HCT116 (cell line): ENCODE data around the gene PIGQ. TPM values are rescaled to one million over a fixed set of nuclear protein-coding genes. Genes with fewer than 3 reads are reported as not detected.

Experiments
- ATAC-seq: fragments of 200-7000 bp; cut with Tn5 transposase; 2 replicates; pipeline ENCODE4 v1.9.1; 2020; ENCODE audit warnings: mild to moderate bottlenecking, moderate library complexity
- BruUV-seq: library from RNA; stranded (reverse); fragments of 400-500 nt; replicated peaks from 2 replicates; lab custom pipeline; 2021; lab: Mats Ljungman, UMichigan
- CTCF ChIA-PET: fragments of 300-600 bp; sonication (Branson Sonifier 250); formaldehyde crosslinking; loops from one replicate; lab custom pipeline; 2021; ENCODE audit warnings: antibody characterized with exemption; lab: Charles Lee
- POLR2A ChIA-PET: fragments of 300-600, 350-600 bp; sonication (Branson Sonifier 250); formaldehyde crosslinking; loops from one replicate; lab custom pipeline; 2021; ENCODE audit warnings: antibody characterized with exemption; lab: Charles Lee
- RAD21 ChIA-PET, 2 experiments: fragments of 300-600 bp; sonication (Branson Sonifier 250); formaldehyde crosslinking; loops; one replicate each; lab custom pipeline; 2023; ENCODE audit warnings: low total read pairs in 2 of 2; ENCODE audit not compliant: uncharacterized antibody in 2 of 2, unreplicated experiment in 2 of 2, low non-redundant PET in 1 of 2; lab: Charles Lee
- DNase-seq: peaks from one replicate; pipeline ENCODE4 v3.0.0-alpha.2; 2010; ENCODE audit warnings: low read depth, low spot score
- H2AFZ ChIP-seq: fragments of 200-600 bp; shearing (Covaris generic), sonication (generic); 2 replicates; pipeline ENCODE4 v1.6.1; 2017; ENCODE audit warnings: low read depth, mixed run types, mixed read lengths, antibody characterized with exemption, low read length; ENCODE audit not compliant: poor library complexity, severe bottlenecking
- H3K27ac ChIP-seq: 2 replicates; pipeline ENCODE4 v1.5.1; 2012; ENCODE audit warnings: low read depth, low read length
- H3K27me3 ChIP-seq: fragments of 200-600 bp; sonication (generic); 2 replicates; pipeline ENCODE4 v1.6.1; 2016; ENCODE audit warnings: mixed run types, low read length, mixed read lengths; ENCODE audit not compliant: insufficient read depth
- H3K36me3 ChIP-seq, 2 experiments: fragments of 200-500 bp in 1 of 2; fragments of 200-600 bp in 1 of 2; sonication (Bioruptor generic) in 1 of 2; sonication (generic) in 1 of 2; 2 replicates each; pipeline versions ENCODE4 v1.5.1 to v1.6.1; 2014 to 2016; ENCODE audit warnings: low read length in 2 of 2, inconsistent platforms in 1 of 2, mixed read lengths in 1 of 2, mixed run types in 1 of 2; ENCODE audit not compliant: insufficient read depth in 2 of 2, control insufficient read depth in 1 of 2
- H3K4me1 ChIP-seq, 2 experiments: fragments of 200-600 bp in 1 of 2; sonication (generic) in 1 of 2; 2 replicates each; pipeline versions ENCODE4 v1.5.1 to v1.6.1; 2012 to 2017; ENCODE audit warnings: low read length in 2 of 2, inconsistent platforms in 1 of 2, mild to moderate bottlenecking in 1 of 2, mixed read lengths in 1 of 2, mixed run types in 1 of 2, moderate library complexity in 1 of 2; ENCODE audit not compliant: insufficient read depth in 2 of 2, control insufficient read depth in 1 of 2
- H3K4me2 ChIP-seq: fragments of 200-600 bp; sonication (generic); 2 replicates; pipeline ENCODE4 v1.6.1; 2017; ENCODE audit warnings: mixed run types, low read length, mixed read lengths
- H3K4me3 ChIP-seq, 2 experiments: fragments of 200-600 bp in 1 of 2; sonication (generic) in 1 of 2; replicated peaks in 1 of 2; 2 replicates each; pipeline ENCODE4 v1.5.1; 2011 to 2016; ENCODE audit warnings: low read length in 2 of 2, control low read depth in 1 of 2, low read depth in 1 of 2, mild to moderate bottlenecking in 1 of 2, mixed read lengths in 1 of 2, mixed run types in 1 of 2
- H3K79me2 ChIP-seq: fragments of 200-600 bp; sonication (generic); 2 replicates; pipeline ENCODE4 v1.6.1; 2017; ENCODE audit warnings: mild to moderate bottlenecking, mixed run types, low read length, moderate library complexity, mixed read lengths; ENCODE audit not compliant: insufficient read depth
- H3K9ac ChIP-seq: fragments of 200-600 bp; sonication (generic); 2 replicates; pipeline ENCODE4 v1.6.1; 2016; ENCODE audit warnings: low read length, mixed read lengths
- H3K9me2 ChIP-seq: fragments of 200-600 bp; sonication (generic), shearing (Covaris generic); 2 replicates; pipeline ENCODE4 v1.6.1; 2017; ENCODE audit warnings: mixed run types, mild to moderate bottlenecking, moderate library complexity; ENCODE audit not compliant: insufficient read depth
- H3K9me3 ChIP-seq, 2 experiments: fragments of 200-500 bp in 1 of 2; fragments of 200-600 bp in 1 of 2; sonication (Bioruptor generic) in 1 of 2; sonication (generic) in 1 of 2; 2 replicates each; pipeline ENCODE4 v1.6.1; 2014 to 2017; ENCODE audit warnings: low read length in 2 of 2, mixed read lengths in 2 of 2, inconsistent platforms in 1 of 2, low read depth in 1 of 2, mild to moderate bottlenecking in 1 of 2, mixed run types in 1 of 2, moderate library complexity in 1 of 2; ENCODE audit not compliant: control insufficient read depth in 1 of 2, insufficient read depth in 1 of 2
- H4K20me1 ChIP-seq: fragments of 200-600 bp; sonication (generic), shearing (Covaris generic); 2 replicates; pipeline ENCODE4 v1.6.1; 2017; ENCODE audit warnings: mixed run types, mild to moderate bottlenecking, moderate library complexity; ENCODE audit not compliant: insufficient read depth
- CTCF ChIP-seq, 3 experiments: fragments of 200-600 bp in 1 of 3; sonication (generic) in 1 of 3; IDR thresholded peaks in 2 of 3; conservative IDR thresholded peaks in 1 of 3; 2 replicates each; pipeline ENCODE4 v1.5.1; 2012 to 2017; ENCODE audit warnings: low read depth in 2 of 3, low read length in 2 of 3, antibody characterized with exemption in 1 of 3, borderline replicate concordance in 1 of 3, control low read depth in 1 of 3, mild to moderate bottlenecking in 1 of 3, mixed read lengths in 1 of 3, mixed run types in 1 of 3, moderate library complexity in 1 of 3; ENCODE audit not compliant: insufficient read depth in 1 of 3
- EGR1 ChIP-seq: IDR thresholded peaks from 2 replicates; pipeline ENCODE4 v1.6.1; 2012; ENCODE audit warnings: low read depth
- EZH2 ChIP-seq: fragments of 200-600 bp; sonication (generic); IDR thresholded peaks from 2 replicates; pipeline ENCODE4 v1.6.1; 2017; ENCODE audit warnings: antibody characterized with exemption, mixed run types
- FOSL1 ChIP-seq: IDR thresholded peaks from 2 replicates; pipeline ENCODE4 v1.6.1; 2012; ENCODE audit warnings: low read depth
- JUND ChIP-seq: IDR thresholded peaks from 2 replicates; pipeline ENCODE4 v1.6.1; 2012
- MAX ChIP-seq: IDR thresholded peaks from 2 replicates; pipeline ENCODE4 v1.6.1; 2012
- POLR2A ChIP-seq: IDR thresholded peaks from 2 replicates; pipeline ENCODE4 v1.7.0; 2011; ENCODE audit warnings: borderline replicate concordance; ENCODE audit not compliant: insufficient read depth, insufficient read length; ENCODE audit errors: extremely low read depth
- RAD21 ChIP-seq: IDR thresholded peaks from 2 replicates; pipeline ENCODE4 v1.6.1; 2012; ENCODE audit warnings: low read depth, mild to moderate bottlenecking
- SP1 ChIP-seq: IDR thresholded peaks from 2 replicates; pipeline ENCODE4 v1.6.1; 2012; ENCODE audit warnings: low read depth
- YY1 ChIP-seq: IDR thresholded peaks from 2 replicates; pipeline ENCODE4 v1.6.1; 2011; ENCODE audit warnings: low read length, low read depth, moderate library complexity, mild to moderate bottlenecking; ENCODE audit not compliant: insufficient replicate concordance; ENCODE audit errors: extremely low read depth
- intact Hi-C: fragments of 100-400 bp; cut with micrococcal nuclease; formaldehyde crosslinking; loops from 2 replicates; pipeline ENCODE4 v1.10.0; 2022
- total RNA-seq: library from RNA; stranded (reverse); gene quantifications from one replicate; pipeline ENCODE4 v1.2.1, GENCODE V29; 2021; ENCODE audit not compliant: unreplicated experiment

Gene PIGQ
- total RNA-seq, 1 experiment from 2014 or later, result 21.0 TPM

GRCh38 chr16:535446-536405, 34.0 kb upstream of the PIGQ start:
- RAD21 ChIA-PET, result no interaction called here
- intact Hi-C loops, result no loop called here
- Histone ChIP-seq H3K4me2 (peak overlapping the region; percentile 69), H3K9me3 (no peaks in the 10 kb centered on the region), H4K20me1 (no peaks in the 10 kb centered on the region), H3K27me3 (no peaks in the 10 kb centered on the region), H2AFZ (no peak overlapping the region), H3K9ac (peak overlapping the region; percentile 50; the same call in 1 of the 2 replicates), H3K27ac (peak overlapping the region; percentile 64), H3K79me2 (peaks cover 86% of the 10 kb centered on the region), H3K4me3 (peak overlapping the region in 1 of 2 experiments; percentile 20; a peak in 1 of 4 replicates), H3K36me3 (no peaks in the 10 kb centered on the region), H3K9me2 (no peaks in the 10 kb centered on the region), H3K4me1 (peaks cover 16 to 34% of the 10 kb centered on the region in 2 experiments)
- TF ChIP-seq EGR1 (no peak), RAD21 (0 out of 2 replicates have a peak, but pooled peaks have one; percentile 2), YY1 (no peak), FOSL1 (peak; percentile 60), POLR2A (no peak), SP1 (peak; percentile 59; the same call in 1 of the 2 replicates), MAX (peak; percentile 66; the same call in 1 of the 2 replicates), EZH2 (no peak), CTCF (IDR thresholded peaks at IDR 0.05 in 2 of 3, conservative IDR thresholded peaks at IDR 0.05 in 1 of 3; ENCODE audit: borderline replicate concordance in 1 of 3, insufficient read depth in 1 of 3, low read depth in 2 of 3, low read length in 2 of 3) (no peak), JUND (peak; percentile 56; the same call in 1 of the 2 replicates)
- no TSS peak for BruUV-seq
- ATAC-seq (peak; percentile 94), DNase-seq (peak; percentile 54)
- POLR2A ChIA-PET, result no interaction called here
- CTCF ChIA-PET, result no interaction called here
